ENCODE data around the gene TRPM5. TPM values are rescaled to one million over a fixed set of nuclear protein-coding genes. Genes with fewer than 3 reads are reported as not detected.

The TRPM5 gene
- total and polyA plus RNA-seq, 2 of the 4 experiments (the other 2 are of a cell fraction): not detected

DNA sequence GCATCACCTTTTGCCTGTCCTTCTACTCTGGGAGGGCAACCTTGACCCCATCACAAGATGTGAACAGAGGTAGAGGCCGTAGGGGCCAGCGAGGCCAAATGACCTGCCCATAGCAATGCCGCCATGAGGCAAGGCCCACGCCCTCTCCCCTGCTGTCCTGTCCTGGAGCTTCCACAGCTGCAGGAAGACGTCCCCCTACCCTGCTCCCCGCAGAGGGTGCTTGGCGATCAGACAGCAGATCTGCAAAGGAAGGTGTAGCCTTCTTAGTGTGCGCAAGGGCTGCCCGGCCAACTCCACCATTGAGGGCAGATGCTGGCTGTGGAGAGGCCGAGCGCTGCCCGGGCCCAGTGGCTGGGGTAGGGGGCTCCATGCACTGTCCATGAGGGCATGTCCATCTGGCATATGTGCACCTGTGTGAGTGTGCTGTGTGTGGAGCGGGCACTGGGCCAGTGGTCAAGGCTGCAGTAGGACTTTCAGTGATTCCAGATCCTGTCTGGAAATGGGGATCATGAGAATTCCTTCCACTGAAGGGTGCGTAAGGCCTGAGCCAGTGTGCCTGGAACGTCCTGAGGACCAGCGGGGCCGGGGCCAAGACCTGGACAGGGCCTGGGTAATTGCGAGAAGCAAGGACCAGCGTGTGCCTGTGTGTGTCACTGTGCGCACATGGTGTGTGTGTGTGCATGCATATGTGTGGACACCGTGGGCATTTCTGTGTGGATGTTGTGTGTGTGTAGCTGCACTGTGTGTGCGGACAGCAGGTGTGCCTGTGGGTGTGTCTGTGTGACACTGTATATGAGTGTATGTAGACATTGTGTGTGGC, 11.0 kb downstream of the TRPM5 start (continued):
- TF ChIP-seq CHD1 (IDR thresholded peaks at IDR 0.05; ENCODE audit: low read depth, low read length): no peak

DNA sequence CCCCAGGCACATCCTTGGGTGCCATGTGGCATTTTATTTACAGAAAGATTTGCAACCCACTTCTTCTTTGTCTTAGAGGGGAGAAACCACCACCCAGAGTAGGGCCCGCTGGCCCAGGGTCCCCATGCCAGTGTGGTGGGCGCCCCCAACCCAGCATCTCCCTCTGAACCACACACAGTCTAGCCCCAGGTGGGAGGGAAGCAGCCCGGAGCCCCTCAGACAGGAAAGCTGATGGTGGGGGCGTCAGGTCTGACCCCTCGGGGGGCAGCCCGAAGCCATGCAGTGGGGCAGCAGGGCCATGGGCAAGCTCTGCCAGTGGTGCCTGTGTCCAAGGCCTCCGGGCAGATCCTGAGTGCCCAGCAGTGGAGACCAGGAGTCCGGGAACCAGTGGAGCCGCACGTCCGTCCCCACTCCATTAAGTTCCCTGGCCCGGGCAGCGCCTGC, 11.7 kb downstream of the TRPM5 start:
- Histone ChIP-seq H3K56ac (ENCODE audit: extremely low read depth, insufficient read depth, low read length) (no peak overlapping the region), H3K36me3 (ENCODE audit: control insufficient read depth, insufficient read depth, low read length) (no peaks in the 10 kb centered on the region), H3K9ac (ENCODE audit: low read depth, low read length) (no peak overlapping the region), H3K9me3 (ENCODE audit: control insufficient read depth, insufficient read depth, low read length) (no peaks in the 10 kb centered on the region), H2AK5ac (ENCODE audit: low read depth, low read length) (no peak overlapping the region), H3K4me1 (ENCODE audit: control insufficient read depth, insufficient read depth, low read length) (no peaks in the 10 kb centered on the region), H2AK9ac (replicated peaks; ENCODE audit: low read depth, low read length, poor library complexity) (no peak overlapping the region), H3K14ac (replicated peaks; ENCODE audit: low read depth, low read length) (no peak overlapping the region), H2AFZ (replicated peaks; ENCODE audit: low read length, poor library complexity) (no peak overlapping the region), H3K4me2 (ENCODE audit: low read depth, low read length) (no peak overlapping the region), H3K18ac (ENCODE audit: low read depth, low read length) (no peak overlapping the region), H2BK20ac (ENCODE audit: low read depth, low read length) (no peak overlapping the region), H3K4ac (ENCODE audit: low read depth, low read length) (no peak overlapping the region), H4K8ac (ENCODE audit: low read depth in 2 of 2, low read length in 2 of 2) (no peak overlapping the region), H4K91ac (ENCODE audit: insufficient read depth, low read depth, low read length) (no peak overlapping the region), H3K9me1 (ENCODE audit: insufficient read depth, low read length) (no peaks in the 10 kb centered on the region), H2BK5ac (ENCODE audit: low read depth, low read length, poor library complexity, severe bottlenecking) (no peak overlapping the region), H4K20me1 (ENCODE audit: insufficient read depth, low read length) (no peaks in the 10 kb centered on the region), H3K4me3 (ENCODE audit: insufficient read depth, low read depth, low read length) (no peak overlapping the region), H3K23ac (ENCODE audit: low read depth, low read length) (no peak overlapping the region), H3K27me3 (ENCODE audit: control insufficient read depth, insufficient read depth, low read length) (peaks cover 15% of the 10 kb centered on the region; the same call in 1 of the 2 replicates), H2BK15ac (ENCODE audit: low read depth, low read length) (no peak overlapping the region), H3K79me1 (ENCODE audit: low read depth in 1 of 2, low read length in 2 of 2) (no peaks in the 10 kb centered on the region), H2BK120ac (ENCODE audit: low read depth, low read length) (no peak overlapping the region), H4K5ac (ENCODE audit: low read depth, low read length) (no peak overlapping the region), H3K27ac (ENCODE audit: insufficient read depth, low read length) (no peak overlapping the region)
- WGBS, 2 experiments (ENCODE audit: extremely low coverage in 2 of 2, insufficient read length in 1 of 2): 72% methylated on average over 4 of the region's 13 CpGs; no CpG with 5 or more reads in 1 of the 2 experiments
- POLR2A ChIA-PET (ENCODE audit: unreplicated experiment): no interaction called here
- CTCF ChIA-PET: no interaction called here
- intact Hi-C loops (cut with micrococcal nuclease) (no loop called here), dilution Hi-C loops (cut with HindIII; ENCODE audit: low sequenced_read_pairs, unreplicated experiment) (no loop called here), in situ Hi-C loops (cut with MboI; ENCODE audit: low sequenced_read_pairs) (loop anchor here (10.0 kb wide), 1 partner anchor 82 kb away; no protein-coding TSS in a partner anchor)
- no peak for DNase-seq
- no peak for ATAC-seq (ENCODE audit: low read depth)
- no TSS peak for BruUV-seq (replicated peaks)
- TF ChIP-seq, protein P1, sequence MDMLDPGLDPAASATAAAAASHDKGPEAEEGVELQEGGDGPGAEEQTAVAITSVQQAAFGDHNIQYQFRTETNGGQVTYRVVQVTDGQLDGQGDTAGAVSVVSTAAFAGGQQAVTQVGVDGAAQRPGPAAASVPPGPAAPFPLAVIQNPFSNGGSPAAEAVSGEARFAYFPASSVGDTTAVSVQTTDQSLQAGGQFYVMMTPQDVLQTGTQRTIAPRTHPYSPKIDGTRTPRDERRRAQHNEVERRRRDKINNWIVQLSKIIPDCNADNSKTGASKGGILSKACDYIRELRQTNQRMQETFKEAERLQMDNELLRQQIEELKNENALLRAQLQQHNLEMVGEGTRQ (IDR thresholded peaks at IDR 0.05; ENCODE audit: low read depth, low read length): no peak
- TF ChIP-seq BHLHE40 (IDR thresholded peaks at IDR 0.05; ENCODE audit: low read depth, low read length) (no peak), MAFK (IDR thresholded peaks at IDR 0.05; ENCODE audit: low read depth, low read length) (no peak), SMC3 (IDR thresholded peaks at IDR 0.05; ENCODE audit: low read depth, low read length) (no peak), POLR2A (IDR thresholded peaks at IDR 0.05; ENCODE audit: low read depth, low read length) (no peak), CEBPB (IDR thresholded peaks at IDR 0.05; ENCODE audit: low read depth, low read length) (no peak), RFX5 (IDR thresholded peaks at IDR 0.05; ENCODE audit: low read depth, low read length) (no peak), RCOR1 (IDR thresholded peaks at IDR 0.05; ENCODE audit: insufficient replicate concordance, low read length) (no peak), RAD21 (IDR thresholded peaks at IDR 0.05; ENCODE audit: low read length) (no peak), FOS (IDR thresholded peaks at IDR 0.05; ENCODE audit: low read depth, low read length) (no peak), MXI1 (IDR thresholded peaks at IDR 0.05; ENCODE audit: borderline replicate concordance, low read depth, low read length) (no peak), MAZ (IDR thresholded peaks at IDR 0.05; ENCODE audit: borderline replicate concordance, low read depth, low read length) (no peak), CHD1 (IDR thresholded peaks at IDR 0.05; ENCODE audit: low read depth, low read length) (no peak), NFE2L2 (IDR thresholded peaks at IDR 0.05; ENCODE audit: low read depth, low read length) (no peak)
- TF ChIP-seq, protein P2, sequence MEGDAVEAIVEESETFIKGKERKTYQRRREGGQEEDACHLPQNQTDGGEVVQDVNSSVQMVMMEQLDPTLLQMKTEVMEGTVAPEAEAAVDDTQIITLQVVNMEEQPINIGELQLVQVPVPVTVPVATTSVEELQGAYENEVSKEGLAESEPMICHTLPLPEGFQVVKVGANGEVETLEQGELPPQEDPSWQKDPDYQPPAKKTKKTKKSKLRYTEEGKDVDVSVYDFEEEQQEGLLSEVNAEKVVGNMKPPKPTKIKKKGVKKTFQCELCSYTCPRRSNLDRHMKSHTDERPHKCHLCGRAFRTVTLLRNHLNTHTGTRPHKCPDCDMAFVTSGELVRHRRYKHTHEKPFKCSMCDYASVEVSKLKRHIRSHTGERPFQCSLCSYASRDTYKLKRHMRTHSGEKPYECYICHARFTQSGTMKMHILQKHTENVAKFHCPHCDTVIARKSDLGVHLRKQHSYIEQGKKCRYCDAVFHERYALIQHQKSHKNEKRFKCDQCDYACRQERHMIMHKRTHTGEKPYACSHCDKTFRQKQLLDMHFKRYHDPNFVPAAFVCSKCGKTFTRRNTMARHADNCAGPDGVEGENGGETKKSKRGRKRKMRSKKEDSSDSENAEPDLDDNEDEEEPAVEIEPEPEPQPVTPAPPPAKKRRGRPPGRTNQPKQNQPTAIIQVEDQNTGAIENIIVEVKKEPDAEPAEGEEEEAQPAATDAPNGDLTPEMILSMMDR (conservative IDR thresholded peaks at IDR 0.05; ENCODE audit: low read depth, low read length): no peak
